Epithelial cell of prostate (primary cell): ENCODE measurements around the gene RSRC1.
A peak's percentile ranks its signal among the peaks of the same experiment; 100 is the strongest.
"Not testable (repeated sequence)": the region's sequence is repeated elsewhere in the genome, so short reads cannot be mapped to it uniquely, and the experiment has no call there.

ENCODE experiments used
- DNase-seq: peaks from one replicate; pipeline ENCODE4 v3.0.0-alpha.2; 2011; ENCODE audit warnings: low read depth, low spot score
- H3K27ac ChIP-seq: fragments of 450-650 bp; 2 replicates; pipeline ENCODE4 v1.5.1; 2017; ENCODE audit warnings: mild to moderate bottlenecking

The RSRC1 gene

DNA sequence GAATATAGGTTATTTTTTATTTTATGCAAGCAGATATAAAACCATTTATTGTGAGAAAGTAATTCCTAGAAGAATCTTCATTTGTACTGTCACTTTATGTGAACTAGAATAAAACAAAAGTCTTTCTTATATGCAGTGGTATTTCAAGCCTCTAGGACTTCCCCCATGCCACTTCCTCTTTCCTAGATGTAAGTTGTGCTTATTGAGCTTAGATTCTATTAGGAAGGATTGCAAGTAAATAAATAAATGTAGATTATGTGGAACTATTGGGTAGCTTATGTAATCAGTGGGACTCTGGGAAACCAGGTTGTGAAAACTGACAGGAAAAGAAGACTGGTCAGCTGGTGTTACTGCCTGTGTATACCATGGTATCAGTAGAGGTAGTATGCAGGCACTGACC lies 169.7 kb downstream of the RSRC1 start:
- H3K27ac ChIP-seq: no peak overlapping the region
- DNase-seq: no peak

- DNase-seq: no peak
- H3K27ac ChIP-seq: no peak overlapping the region
Observed at GRCh38 chr3:158295771-158296170, 185.9 kb downstream of the RSRC1 start.

GRCh38 chr3:158297940-158298339 lies 188.1 kb downstream of the RSRC1 start:
- no peak for DNase-seq
- no peak overlapping the region for H3K27ac ChIP-seq

DNA sequence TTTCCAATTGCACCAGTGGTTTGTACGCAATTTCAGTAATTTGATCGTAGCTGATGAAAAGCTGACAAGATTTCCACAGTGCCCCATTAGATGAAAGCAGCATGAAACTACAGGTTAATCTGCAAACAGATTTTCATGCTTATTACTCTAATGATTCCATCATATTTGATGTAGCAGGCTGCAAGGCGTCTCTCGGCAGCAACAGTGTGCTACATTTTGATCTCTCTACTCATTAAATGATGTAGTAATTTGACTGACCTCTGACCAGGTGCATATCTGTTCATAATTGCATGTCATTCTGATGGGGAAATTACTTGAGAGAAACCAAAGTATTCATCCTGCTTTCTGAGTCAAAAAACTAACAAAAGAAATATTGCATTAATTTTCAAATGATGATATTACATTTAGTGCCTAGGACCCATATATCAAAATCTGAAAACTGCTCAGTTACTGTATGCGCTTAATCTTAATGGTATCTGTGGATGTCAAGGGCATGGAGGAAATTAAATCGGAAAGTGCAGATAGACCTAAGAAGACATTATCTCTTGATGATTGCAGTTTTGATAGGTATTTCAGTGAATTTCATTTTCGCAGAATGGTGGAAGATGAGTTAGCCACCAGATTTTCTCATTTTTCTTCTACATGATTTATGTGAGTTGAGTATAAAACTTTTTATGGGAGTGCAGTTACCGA lies 198.5 kb downstream of the RSRC1 start:
- no peak overlapping the region for H3K27ac ChIP-seq
- DNase-seq: no peak

DNA sequence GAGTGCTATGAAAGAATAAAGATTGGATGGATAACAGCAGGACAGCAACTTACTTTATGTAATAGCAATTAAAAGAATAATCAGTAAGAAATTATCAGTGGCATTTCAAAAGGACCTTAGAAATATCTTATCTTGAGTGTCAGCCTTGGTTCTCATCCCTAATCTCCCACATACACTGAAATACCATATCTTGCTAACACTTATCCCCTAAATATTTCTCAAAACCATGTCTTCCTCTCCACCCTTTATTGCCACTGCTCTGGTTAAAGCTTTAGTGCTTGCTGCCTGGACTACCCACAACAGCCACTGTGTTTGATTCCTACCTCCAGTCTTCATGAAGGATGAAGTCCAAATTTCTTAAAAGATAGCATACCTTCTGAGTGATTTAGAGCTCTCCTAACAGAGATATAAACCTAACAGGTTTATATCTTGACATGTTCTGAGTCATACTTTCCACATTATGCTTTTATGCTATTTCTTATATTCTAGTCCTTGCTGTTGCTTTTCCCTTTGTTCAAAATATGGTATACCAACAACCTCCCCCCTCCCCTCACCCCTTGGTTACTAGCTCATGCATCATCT lies 202.8 kb downstream of the RSRC1 start:
- no peak for DNase-seq
- no peak overlapping the region for H3K27ac ChIP-seq

- no peak overlapping the region for H3K27ac ChIP-seq
- peak; percentile 5 for DNase-seq
Observed at GRCh38 chr3:158313338-158313927, 203.5 kb downstream of the RSRC1 start.

DNA sequence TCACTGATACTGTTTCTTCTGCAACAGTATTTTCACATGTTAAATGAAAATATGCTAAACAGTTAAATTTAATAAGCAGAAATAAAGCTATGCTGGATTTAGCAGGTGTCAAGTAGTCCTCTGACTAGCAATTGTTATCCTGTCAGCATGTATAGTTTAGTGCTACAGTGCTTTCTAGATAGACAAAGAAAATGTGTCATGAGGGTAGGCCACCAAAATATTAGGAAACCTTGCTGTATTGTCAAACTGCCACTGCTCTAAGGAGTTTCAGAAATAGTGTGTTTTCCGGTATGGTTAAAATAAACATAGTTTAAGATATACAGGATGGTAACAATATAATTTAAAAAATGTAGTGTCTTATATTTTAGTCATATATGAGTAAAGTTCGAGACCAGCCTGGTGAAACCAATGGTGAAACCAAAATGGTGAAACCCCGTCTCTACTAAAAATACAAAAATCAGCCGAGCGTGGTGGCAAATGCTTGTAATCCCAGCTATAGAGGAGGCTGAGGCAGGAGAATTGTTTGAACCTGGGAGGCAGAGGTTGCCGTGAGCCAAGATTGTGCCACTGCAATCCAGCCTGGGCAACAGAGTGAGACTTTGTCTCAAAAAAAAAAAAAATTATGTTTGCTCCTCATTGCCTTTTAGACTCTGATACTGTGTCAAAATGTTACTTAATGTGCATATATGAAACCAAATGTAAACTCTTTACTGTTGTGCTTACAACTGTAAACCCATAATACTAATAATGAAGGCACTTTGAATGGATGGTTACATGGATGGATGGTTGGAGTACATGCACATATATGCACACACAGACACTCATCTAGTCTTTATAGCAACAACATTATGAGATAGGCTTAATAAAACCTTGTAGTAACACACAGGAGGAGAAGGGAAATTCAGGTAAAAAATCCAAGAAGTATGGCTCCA lies 204.8 kb downstream of the RSRC1 start:
- no peak overlapping the region for H3K27ac ChIP-seq
- DNase-seq: no peak

DNA sequence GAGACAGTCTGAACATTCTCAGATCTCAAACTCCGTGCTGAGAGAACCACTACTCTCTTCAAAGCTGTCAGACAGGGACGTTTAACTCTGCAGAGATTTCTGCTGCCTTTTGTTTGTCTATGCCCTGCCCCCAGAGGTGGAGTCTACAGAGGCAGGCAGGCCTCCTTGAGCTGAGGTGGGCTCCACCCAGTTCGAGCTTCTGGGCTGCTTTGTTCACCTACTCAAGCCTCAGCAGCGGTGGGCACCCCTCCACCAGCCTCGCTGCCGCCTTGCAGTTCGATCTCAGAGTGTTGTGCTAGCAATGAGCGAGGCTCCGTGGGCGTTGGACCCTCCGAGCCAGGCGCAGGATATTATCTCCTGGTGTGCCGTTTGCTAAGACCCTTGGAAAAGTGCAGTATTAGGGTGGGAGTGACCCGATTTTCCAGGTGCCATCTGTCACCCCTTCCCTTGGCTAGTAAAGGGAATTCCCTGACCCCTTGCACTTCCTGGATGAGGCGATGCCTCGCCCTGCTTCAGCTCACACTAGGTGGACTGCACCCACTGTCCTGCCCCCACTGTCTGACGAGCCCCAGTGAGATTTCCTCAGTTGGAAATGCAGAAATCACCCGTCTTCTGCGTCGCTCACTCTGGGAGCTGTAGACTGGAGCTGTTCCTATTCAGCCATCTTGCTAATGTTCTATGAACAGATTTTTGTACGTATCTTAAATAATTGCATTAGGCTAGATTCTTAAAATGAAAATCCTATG lies 220.0 kb downstream of the RSRC1 start:
- DNase-seq: not testable (repeated sequence)

DNA sequence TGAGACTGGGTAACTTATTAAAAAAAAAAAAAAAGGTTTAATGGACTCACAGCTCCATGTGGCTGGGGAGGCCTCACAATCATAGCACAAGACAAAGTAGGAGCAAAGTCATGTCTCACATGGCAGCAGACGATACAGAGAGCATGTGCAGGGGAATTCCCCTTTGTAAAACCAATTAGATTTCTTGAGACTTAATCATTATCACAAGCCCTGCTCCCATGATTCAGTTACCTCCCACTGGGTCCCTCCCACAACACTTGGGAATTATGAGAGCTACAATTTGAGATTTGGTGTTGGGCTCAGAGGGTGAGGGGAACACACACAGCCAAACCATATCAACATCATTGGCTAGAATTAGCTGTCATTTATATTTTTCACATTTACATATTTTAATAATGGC lies 221.0 kb downstream of the RSRC1 start:
- DNase-seq: no peak
- H3K27ac ChIP-seq: no peak overlapping the region

More for the DNA sequence above, 220.0 kb downstream of the RSRC1 start:
- not testable (repeated sequence) for H3K27ac ChIP-seq

- no peak overlapping the region for H3K27ac ChIP-seq
- DNase-seq: no peak
Observed at GRCh38 chr3:158333736-158334135, 223.8 kb downstream of the RSRC1 start.

- no peak for DNase-seq
- no peak overlapping the region for H3K27ac ChIP-seq
Observed at GRCh38 chr3:158337110-158337509, 227.2 kb downstream of the RSRC1 start.

GRCh38 chr3:158339638-158340037 lies 229.7 kb downstream of the RSRC1 start:
- no peak overlapping the region for H3K27ac ChIP-seq
- no peak for DNase-seq

DNA sequence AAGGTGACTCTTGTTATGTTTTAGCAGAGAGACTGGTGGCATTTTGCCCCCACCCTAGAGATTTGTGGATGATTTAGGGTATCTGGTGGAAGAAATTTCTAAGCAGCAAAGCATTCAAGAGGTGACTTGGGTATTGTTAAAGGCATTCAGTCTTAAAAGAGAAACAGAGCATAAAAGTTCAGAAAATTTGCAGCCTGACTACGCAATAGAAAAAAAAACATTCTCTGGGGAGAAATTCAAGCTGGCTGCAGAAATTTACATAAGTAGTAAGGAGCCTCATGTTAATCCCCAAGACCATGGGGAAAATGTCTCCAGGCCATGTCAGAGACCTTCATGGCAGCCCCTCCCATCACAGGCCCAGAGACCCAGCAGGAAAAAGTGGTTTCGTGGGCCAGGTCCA lies 231.1 kb downstream of the RSRC1 start:
- not testable (repeated sequence) for DNase-seq, H3K27ac ChIP-seq

DNA sequence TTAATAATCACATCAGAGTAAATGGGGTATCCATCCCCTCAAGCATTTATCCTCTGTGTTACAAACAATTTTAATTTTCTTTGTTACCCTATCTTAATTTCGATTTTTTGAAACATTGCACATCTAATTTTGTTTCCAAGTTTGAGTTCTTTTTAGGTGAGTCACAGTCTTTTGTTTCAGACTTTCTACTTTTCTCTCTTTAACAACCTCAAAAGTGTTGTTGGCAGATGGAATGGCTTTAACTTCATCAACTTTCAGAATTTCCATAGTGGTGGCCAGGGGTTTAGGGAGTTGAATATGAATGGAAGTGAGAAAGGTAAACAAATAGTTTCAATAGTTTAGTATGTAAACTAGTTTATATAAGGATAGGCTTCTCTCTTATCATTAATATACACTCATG lies 238.1 kb downstream of the RSRC1 start:
- no peak for DNase-seq
- H3K27ac ChIP-seq: no peak overlapping the region

DNA sequence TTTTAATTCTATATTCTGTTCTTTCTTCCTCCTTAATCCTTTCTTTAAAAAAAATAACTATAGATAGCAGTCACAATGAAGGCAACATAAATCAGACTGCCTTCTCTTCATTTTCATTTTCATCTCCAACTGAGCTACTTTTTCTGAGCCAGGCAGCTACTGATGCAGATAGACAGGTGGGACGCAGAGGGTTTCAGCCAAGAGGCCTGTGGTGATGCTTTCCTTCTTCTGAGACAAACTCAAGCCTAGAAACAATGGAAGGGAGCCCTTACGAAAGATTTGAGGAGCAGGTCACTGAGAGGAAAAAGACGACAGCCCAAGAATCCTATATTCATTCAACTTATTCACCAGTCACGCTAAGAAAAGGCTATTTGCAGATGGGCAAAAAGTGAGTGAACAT lies 241.1 kb downstream of the RSRC1 start:
- H3K27ac ChIP-seq: no peak overlapping the region
- no peak for DNase-seq

GRCh38 chr3:158352551-158352950 lies 242.7 kb downstream of the RSRC1 start:
- no peak overlapping the region for H3K27ac ChIP-seq
- no peak for DNase-seq

- H3K27ac ChIP-seq: no peak overlapping the region
- DNase-seq: no peak
Observed at GRCh38 chr3:158354713-158355112, 244.8 kb downstream of the RSRC1 start.

DNA sequence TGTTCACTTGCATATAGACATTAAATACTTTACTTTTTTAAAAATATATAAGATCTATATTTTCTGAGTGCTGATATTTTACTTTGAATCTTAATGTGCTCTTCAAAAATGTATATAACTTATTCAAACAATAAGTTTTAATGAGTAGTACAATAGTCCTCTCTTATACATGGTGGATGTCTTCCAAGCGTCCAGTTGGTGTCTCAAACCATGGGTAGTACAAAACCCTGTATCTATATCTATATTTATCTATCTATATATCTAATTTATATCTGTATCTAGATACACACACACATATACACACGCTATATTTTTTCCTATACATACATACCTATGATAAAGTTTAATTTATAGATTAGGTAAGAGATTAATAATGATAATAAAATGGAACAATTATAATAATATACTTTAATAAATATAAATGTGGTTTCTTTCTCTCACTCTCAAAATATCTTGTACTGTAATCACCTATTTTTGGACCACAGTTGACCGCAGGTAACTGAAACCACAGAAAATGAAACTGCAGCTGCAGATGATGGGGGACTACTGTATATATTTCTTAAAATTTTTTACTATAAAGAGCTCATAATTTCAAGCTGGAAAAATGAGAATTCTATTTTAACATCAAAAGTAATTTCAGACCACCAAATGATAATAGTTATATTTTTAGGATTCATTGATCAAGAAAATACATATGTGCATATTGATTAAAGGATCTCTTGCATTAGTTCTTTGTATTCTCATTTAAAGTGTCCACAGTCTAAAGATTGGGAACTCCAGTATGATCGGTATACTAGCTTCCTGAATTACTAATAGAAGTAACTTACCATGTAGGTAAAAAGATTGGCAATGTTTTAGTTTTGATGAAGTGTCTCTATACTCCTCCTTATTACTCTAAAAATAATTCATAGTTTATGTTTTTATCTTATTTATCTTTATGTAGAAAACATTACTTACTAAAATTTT lies 246.0 kb downstream of the RSRC1 start:
- DNase-seq: no peak
- no peak overlapping the region for H3K27ac ChIP-seq

DNA sequence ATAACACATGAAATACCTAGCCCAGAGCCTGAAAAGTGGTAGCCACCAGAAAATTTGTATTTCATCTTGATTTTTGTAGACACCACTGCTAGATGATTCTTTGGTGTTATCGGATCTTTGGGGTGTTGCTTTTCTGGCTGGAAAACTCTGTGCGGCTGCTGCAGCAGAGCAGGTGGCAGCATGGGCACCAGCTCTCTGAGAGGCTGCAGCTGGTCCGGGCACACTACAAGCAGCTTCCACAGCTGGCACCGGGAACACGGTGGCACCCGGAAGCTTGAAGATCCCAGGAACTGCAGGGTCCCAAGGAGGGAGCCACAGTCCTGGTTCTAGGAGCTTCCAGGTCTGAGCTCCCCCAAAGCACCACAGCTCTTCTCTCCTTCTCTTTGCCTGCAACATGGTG lies 249.4 kb downstream of the RSRC1 start:
- no peak for DNase-seq
- H3K27ac ChIP-seq: no peak overlapping the region
